DOHH2 (cell line): ENCODE results near the gene SMC1B.
A peak's percentile ranks its signal among the peaks of the same experiment; 100 is the strongest.

Experiments used
- H3F3A ChIP-seq: fragments of 200-600 bp; sonication (generic), shearing (Covaris generic); 2 replicates; pipeline ENCODE4 v1.6.0; 2016; ENCODE audit warnings: antibody characterized with exemption, mild to moderate bottlenecking; ENCODE audit not compliant: control insufficient read depth, insufficient read depth
- H3K27ac ChIP-seq: fragments of 200-600 bp; sonication (generic); 2 replicates; pipeline ENCODE4 v1.5.1; 2014; ENCODE audit warnings: low read depth, mild to moderate bottlenecking, low read length, moderate library complexity
- H3K27me3 ChIP-seq: fragments of 200-600 bp; sonication (generic); 2 replicates; pipeline ENCODE4 v1.6.1; 2014; ENCODE audit warnings: mild to moderate bottlenecking, low read length, mixed read lengths; ENCODE audit not compliant: control insufficient read depth
- H3K36me3 ChIP-seq: fragments of 200-600 bp; sonication (generic); 2 replicates; pipeline ENCODE4 v1.6.1; 2014; ENCODE audit warnings: mild to moderate bottlenecking, low read length, moderate library complexity, mixed read lengths; ENCODE audit not compliant: control insufficient read depth
- H3K4me1 ChIP-seq: fragments of 200-600 bp; sonication (generic); 2 replicates; pipeline ENCODE4 v1.6.1; 2014; ENCODE audit warnings: mild to moderate bottlenecking, low read length, mixed read lengths; ENCODE audit not compliant: control insufficient read depth
- H3K4me2 ChIP-seq: fragments of 200-600 bp; sonication (generic); 2 replicates; pipeline ENCODE4 v1.6.0; 2014; ENCODE audit warnings: mild to moderate bottlenecking, low read length, moderate library complexity
- H3K4me3 ChIP-seq: fragments of 200-600 bp; sonication (generic); 2 replicates; pipeline ENCODE4 v1.5.1; 2014; ENCODE audit warnings: mild to moderate bottlenecking, low read length, mixed read lengths
- H3K79me2 ChIP-seq: fragments of 200-600 bp; sonication (generic); 2 replicates; pipeline ENCODE4 v1.6.1; 2014; ENCODE audit warnings: mild to moderate bottlenecking, low read length, mixed read lengths; ENCODE audit not compliant: control insufficient read depth
- H3K9me2 ChIP-seq: fragments of 200-600 bp; sonication (generic); replicated peaks from 2 replicates; pipeline ENCODE4 v1.6.1; 2014; ENCODE audit warnings: mild to moderate bottlenecking, low read length, mixed read lengths; ENCODE audit not compliant: control insufficient read depth
- H3K9me3 ChIP-seq: fragments of 200-600 bp; sonication (generic); 2 replicates; pipeline ENCODE4 v1.6.1; 2014; ENCODE audit warnings: antibody characterized with exemption, low read length, mixed read lengths; ENCODE audit not compliant: control insufficient read depth, insufficient read depth
- H4K20me1 ChIP-seq: fragments of 200-600 bp; sonication (generic); 2 replicates; pipeline ENCODE4 v1.6.0; 2014; ENCODE audit warnings: low read depth, mild to moderate bottlenecking, antibody characterized with exemption, low read length, moderate library complexity; ENCODE audit not compliant: control insufficient read depth, insufficient read depth
- EZH2phosphoT487 ChIP-seq: fragments of 200-600 bp; sonication (generic); IDR thresholded peaks from 2 replicates; pipeline ENCODE4 v1.6.1; 2017; ENCODE audit warnings: borderline replicate concordance, mild to moderate bottlenecking, antibody characterized with exemption, low read length, moderate library complexity, mixed read lengths
- TF ChIP-seq, protein P1 (sequence below): fragments of 200-600 bp; sonication (generic); IDR thresholded peaks from one replicate; pipeline ENCODE4 v1.5.1; 2014; ENCODE audit warnings: antibody characterized with exemption, mild to moderate bottlenecking, low read depth, low read length; ENCODE audit not compliant: poor library complexity, severe bottlenecking

The SMC1B gene

DNA sequence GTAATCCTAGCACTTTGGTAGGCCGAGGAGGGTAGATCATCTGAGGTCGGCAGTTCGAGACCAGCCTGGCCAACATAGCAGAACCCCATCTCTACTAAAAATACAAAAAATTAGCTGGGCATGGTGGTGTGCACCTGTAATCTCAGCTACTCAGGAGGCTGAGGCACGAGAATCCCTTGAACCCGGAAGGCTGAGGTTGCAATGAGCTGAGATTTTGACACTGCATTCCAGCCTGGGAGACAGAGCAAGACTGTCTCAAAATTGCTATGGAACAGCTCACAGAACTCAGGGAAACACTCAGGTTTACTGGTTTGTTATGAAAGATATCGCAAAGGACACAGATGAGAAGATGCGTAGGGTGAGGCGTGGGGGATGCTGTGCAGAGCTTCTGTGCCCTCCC is 101.0 kb downstream of the SMC1B start:
- Histone ChIP-seq H3K27me3 (no peaks in the 10 kb centered on the region), H3K4me3 (no peak overlapping the region), H3F3A (no peaks in the 10 kb centered on the region), H3K36me3 (peaks cover 4% of the 10 kb centered on the region; the same call in 1 of the 2 replicates), H3K9me2 (no peaks in the 10 kb centered on the region), H3K27ac (no peak overlapping the region), H3K79me2 (peaks cover 58% of the 10 kb centered on the region), H3K4me1 (peaks cover 19% of the 10 kb centered on the region), H3K9me3 (no peaks in the 10 kb centered on the region), H3K4me2 (no peak overlapping the region), H4K20me1 (peaks cover 5% of the 10 kb centered on the region; the same call in 1 of the 2 replicates)
- no peak for TF ChIP-seq EZH2phosphoT487
- TF ChIP-seq, protein P1, sequence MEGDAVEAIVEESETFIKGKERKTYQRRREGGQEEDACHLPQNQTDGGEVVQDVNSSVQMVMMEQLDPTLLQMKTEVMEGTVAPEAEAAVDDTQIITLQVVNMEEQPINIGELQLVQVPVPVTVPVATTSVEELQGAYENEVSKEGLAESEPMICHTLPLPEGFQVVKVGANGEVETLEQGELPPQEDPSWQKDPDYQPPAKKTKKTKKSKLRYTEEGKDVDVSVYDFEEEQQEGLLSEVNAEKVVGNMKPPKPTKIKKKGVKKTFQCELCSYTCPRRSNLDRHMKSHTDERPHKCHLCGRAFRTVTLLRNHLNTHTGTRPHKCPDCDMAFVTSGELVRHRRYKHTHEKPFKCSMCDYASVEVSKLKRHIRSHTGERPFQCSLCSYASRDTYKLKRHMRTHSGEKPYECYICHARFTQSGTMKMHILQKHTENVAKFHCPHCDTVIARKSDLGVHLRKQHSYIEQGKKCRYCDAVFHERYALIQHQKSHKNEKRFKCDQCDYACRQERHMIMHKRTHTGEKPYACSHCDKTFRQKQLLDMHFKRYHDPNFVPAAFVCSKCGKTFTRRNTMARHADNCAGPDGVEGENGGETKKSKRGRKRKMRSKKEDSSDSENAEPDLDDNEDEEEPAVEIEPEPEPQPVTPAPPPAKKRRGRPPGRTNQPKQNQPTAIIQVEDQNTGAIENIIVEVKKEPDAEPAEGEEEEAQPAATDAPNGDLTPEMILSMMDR: no peak

DNA sequence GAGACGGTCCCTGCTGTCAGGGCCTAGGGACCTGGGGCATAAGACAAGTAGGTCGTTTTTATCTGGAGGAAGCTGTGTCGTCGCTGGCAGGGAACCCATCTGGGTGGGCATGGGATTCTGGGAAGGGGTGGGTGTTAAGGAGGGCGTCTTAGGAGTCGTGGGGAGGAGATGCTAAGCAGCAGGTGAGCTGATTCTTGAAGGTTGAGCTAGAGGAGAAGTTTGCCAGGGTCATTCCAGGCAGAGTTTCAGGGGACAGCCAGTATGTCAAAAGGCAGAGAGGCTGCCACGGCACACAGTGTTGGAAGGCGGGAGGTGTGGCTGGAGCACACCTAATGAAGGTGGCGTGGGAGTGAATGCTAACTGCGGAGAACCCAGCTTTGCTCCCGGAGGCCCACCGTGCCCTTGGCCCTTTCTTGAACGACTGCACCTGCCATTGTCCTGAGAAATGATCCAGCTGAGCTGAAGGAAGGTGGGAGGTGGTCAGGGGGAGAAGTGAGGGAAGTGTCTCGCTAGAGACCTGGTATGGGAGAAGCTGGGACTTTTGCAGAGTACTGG is 102.3 kb downstream of the SMC1B start:
- H4K20me1 ChIP-seq: peaks cover 5% of the 10 kb centered on the region; the same call in 1 of the 2 replicates
- H3K9me2 ChIP-seq: no peaks in the 10 kb centered on the region
- peak overlapping the region; percentile 77 for H3K4me3 ChIP-seq
- peaks cover 46% of the 10 kb centered on the region for H3K79me2 ChIP-seq
- H3K27me3 ChIP-seq: no peaks in the 10 kb centered on the region
- no peak overlapping the region for H3K27ac ChIP-seq
- H3K9me3 ChIP-seq: no peaks in the 10 kb centered on the region
- no peaks in the 10 kb centered on the region for H3F3A ChIP-seq
- H3K4me2 ChIP-seq: peak overlapping the region; percentile 93
- H3K4me1 ChIP-seq: peaks cover 19% of the 10 kb centered on the region
- TF ChIP-seq EZH2phosphoT487: no peak
- TF ChIP-seq, protein P1: no peak
- H3K36me3 ChIP-seq: peaks cover 4% of the 10 kb centered on the region; the same call in 1 of the 2 replicates

DNA sequence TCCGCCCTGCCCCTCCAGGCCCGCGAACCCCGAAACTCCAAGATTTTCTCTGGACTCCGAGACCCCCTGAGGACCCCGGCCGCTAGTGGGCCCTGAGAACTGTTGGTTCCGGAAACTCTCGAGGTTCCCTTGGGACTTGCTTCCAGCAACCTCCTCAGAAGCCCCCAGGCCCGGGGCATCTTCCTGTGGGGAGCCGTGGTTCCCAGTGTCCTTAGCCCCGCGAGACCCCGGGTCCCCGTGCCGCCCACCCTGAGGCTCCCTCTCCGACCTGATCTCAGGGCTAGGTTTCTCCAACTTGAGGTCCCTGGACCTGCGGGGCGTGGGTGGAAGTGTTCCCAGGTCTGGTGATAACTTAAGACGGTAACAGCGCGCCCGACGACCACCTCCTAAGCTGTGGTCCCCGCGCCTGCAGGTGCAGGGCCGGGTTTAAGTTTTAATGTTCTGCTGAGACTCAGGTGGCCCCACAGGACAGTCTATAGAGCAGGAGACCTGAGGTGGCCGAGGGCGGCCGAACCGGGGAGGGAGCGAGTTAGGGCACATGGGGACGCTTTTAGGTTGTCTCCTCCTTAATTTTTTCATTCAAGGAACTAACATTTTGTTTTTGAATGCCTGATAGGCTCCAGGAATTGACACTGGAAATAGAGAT is 102.9 kb downstream of the SMC1B start:
- peak overlapping the region; percentile 93 for H3K4me2 ChIP-seq
- TF ChIP-seq, protein P1: no peak
- no peak for TF ChIP-seq EZH2phosphoT487
- peaks cover 40% of the 10 kb centered on the region for H3K79me2 ChIP-seq
- H3K4me1 ChIP-seq: peaks cover 19% of the 10 kb centered on the region
- peaks cover 4% of the 10 kb centered on the region; the same call in 1 of the 2 replicates for H3K36me3 ChIP-seq
- no peaks in the 10 kb centered on the region for H3K9me3 ChIP-seq
- H4K20me1 ChIP-seq: peaks cover 5% of the 10 kb centered on the region; the same call in 1 of the 2 replicates
- peak overlapping the region; percentile 77 for H3K4me3 ChIP-seq
- peak overlapping the region; percentile 56 for H3K27ac ChIP-seq
- no peaks in the 10 kb centered on the region for H3K27me3 ChIP-seq
- H3F3A ChIP-seq: no peaks in the 10 kb centered on the region
- no peaks in the 10 kb centered on the region for H3K9me2 ChIP-seq
